HCT116 (cell line): Measurements from ENCODE around the gene ENPP4. TPM values are rescaled to one million over a fixed set of nuclear protein-coding genes. Genes with fewer than 3 reads are reported as not detected.

Experiments
- ATAC-seq: fragments of 200-7000 bp; cut with Tn5 transposase; 2 replicates; pipeline ENCODE4 v1.9.1; 2020; ENCODE audit warnings: mild to moderate bottlenecking, moderate library complexity
- BruUV-seq: library from RNA; stranded (reverse); fragments of 400-500 nt; replicated peaks from 2 replicates; lab custom pipeline; 2021; lab: Mats Ljungman, UMichigan
- CTCF ChIA-PET: fragments of 300-600 bp; sonication (Branson Sonifier 250); formaldehyde crosslinking; loops from one replicate; lab custom pipeline; 2021; ENCODE audit warnings: antibody characterized with exemption; lab: Charles Lee
- POLR2A ChIA-PET: fragments of 300-600, 350-600 bp; sonication (Branson Sonifier 250); formaldehyde crosslinking; loops from one replicate; lab custom pipeline; 2021; ENCODE audit warnings: antibody characterized with exemption; lab: Charles Lee
- RAD21 ChIA-PET, 2 experiments: fragments of 300-600 bp; sonication (Branson Sonifier 250); formaldehyde crosslinking; loops; one replicate each; lab custom pipeline; 2023; ENCODE audit warnings: low total read pairs in 2 of 2; ENCODE audit not compliant: uncharacterized antibody in 2 of 2, unreplicated experiment in 2 of 2, low non-redundant PET in 1 of 2; lab: Charles Lee
- DNase-seq: peaks from one replicate; pipeline ENCODE4 v3.0.0-alpha.2; 2010; ENCODE audit warnings: low read depth, low spot score
- H2AFZ ChIP-seq: fragments of 200-600 bp; shearing (Covaris generic), sonication (generic); 2 replicates; pipeline ENCODE4 v1.6.1; 2017; ENCODE audit warnings: low read depth, mixed run types, mixed read lengths, antibody characterized with exemption, low read length; ENCODE audit not compliant: poor library complexity, severe bottlenecking
- H3K27ac ChIP-seq: 2 replicates; pipeline ENCODE4 v1.5.1; 2012; ENCODE audit warnings: low read depth, low read length
- H3K27me3 ChIP-seq: fragments of 200-600 bp; sonication (generic); 2 replicates; pipeline ENCODE4 v1.6.1; 2016; ENCODE audit warnings: mixed run types, low read length, mixed read lengths; ENCODE audit not compliant: insufficient read depth
- H3K36me3 ChIP-seq, 2 experiments: fragments of 200-500 bp in 1 of 2; fragments of 200-600 bp in 1 of 2; sonication (Bioruptor generic) in 1 of 2; sonication (generic) in 1 of 2; 2 replicates each; pipeline versions ENCODE4 v1.5.1 to v1.6.1; 2014 to 2016; ENCODE audit warnings: low read length in 2 of 2, inconsistent platforms in 1 of 2, mixed read lengths in 1 of 2, mixed run types in 1 of 2; ENCODE audit not compliant: insufficient read depth in 2 of 2, control insufficient read depth in 1 of 2
- H3K4me1 ChIP-seq, 2 experiments: fragments of 200-600 bp in 1 of 2; sonication (generic) in 1 of 2; 2 replicates each; pipeline versions ENCODE4 v1.5.1 to v1.6.1; 2012 to 2017; ENCODE audit warnings: low read length in 2 of 2, inconsistent platforms in 1 of 2, mild to moderate bottlenecking in 1 of 2, mixed read lengths in 1 of 2, mixed run types in 1 of 2, moderate library complexity in 1 of 2; ENCODE audit not compliant: insufficient read depth in 2 of 2, control insufficient read depth in 1 of 2
- H3K4me2 ChIP-seq: fragments of 200-600 bp; sonication (generic); 2 replicates; pipeline ENCODE4 v1.6.1; 2017; ENCODE audit warnings: mixed run types, low read length, mixed read lengths
- H3K4me3 ChIP-seq, 2 experiments: fragments of 200-600 bp in 1 of 2; sonication (generic) in 1 of 2; replicated peaks in 1 of 2; 2 replicates each; pipeline ENCODE4 v1.5.1; 2011 to 2016; ENCODE audit warnings: low read length in 2 of 2, control low read depth in 1 of 2, low read depth in 1 of 2, mild to moderate bottlenecking in 1 of 2, mixed read lengths in 1 of 2, mixed run types in 1 of 2
- H3K79me2 ChIP-seq: fragments of 200-600 bp; sonication (generic); 2 replicates; pipeline ENCODE4 v1.6.1; 2017; ENCODE audit warnings: mild to moderate bottlenecking, mixed run types, low read length, moderate library complexity, mixed read lengths; ENCODE audit not compliant: insufficient read depth
- H3K9ac ChIP-seq: fragments of 200-600 bp; sonication (generic); 2 replicates; pipeline ENCODE4 v1.6.1; 2016; ENCODE audit warnings: low read length, mixed read lengths
- H3K9me2 ChIP-seq: fragments of 200-600 bp; sonication (generic), shearing (Covaris generic); 2 replicates; pipeline ENCODE4 v1.6.1; 2017; ENCODE audit warnings: mixed run types, mild to moderate bottlenecking, moderate library complexity; ENCODE audit not compliant: insufficient read depth
- H3K9me3 ChIP-seq, 2 experiments: fragments of 200-500 bp in 1 of 2; fragments of 200-600 bp in 1 of 2; sonication (Bioruptor generic) in 1 of 2; sonication (generic) in 1 of 2; 2 replicates each; pipeline ENCODE4 v1.6.1; 2014 to 2017; ENCODE audit warnings: low read length in 2 of 2, mixed read lengths in 2 of 2, inconsistent platforms in 1 of 2, low read depth in 1 of 2, mild to moderate bottlenecking in 1 of 2, mixed run types in 1 of 2, moderate library complexity in 1 of 2; ENCODE audit not compliant: control insufficient read depth in 1 of 2, insufficient read depth in 1 of 2
- H4K20me1 ChIP-seq: fragments of 200-600 bp; sonication (generic), shearing (Covaris generic); 2 replicates; pipeline ENCODE4 v1.6.1; 2017; ENCODE audit warnings: mixed run types, mild to moderate bottlenecking, moderate library complexity; ENCODE audit not compliant: insufficient read depth
- CEBPB ChIP-seq: IDR thresholded peaks from 2 replicates; pipeline ENCODE4 v1.6.1; 2012; ENCODE audit warnings: low read depth
- EGR1 ChIP-seq: IDR thresholded peaks from 2 replicates; pipeline ENCODE4 v1.6.1; 2012; ENCODE audit warnings: low read depth
- EZH2phosphoT487 ChIP-seq: fragments of 200-600 bp; IDR thresholded peaks from 2 replicates; pipeline ENCODE4 v1.6.1; 2018; ENCODE audit warnings: antibody characterized with exemption, borderline replicate concordance
- FOSL1 ChIP-seq: IDR thresholded peaks from 2 replicates; pipeline ENCODE4 v1.6.1; 2012; ENCODE audit warnings: low read depth
- JUND ChIP-seq: IDR thresholded peaks from 2 replicates; pipeline ENCODE4 v1.6.1; 2012
- POLR2A ChIP-seq: IDR thresholded peaks from 2 replicates; pipeline ENCODE4 v1.7.0; 2011; ENCODE audit warnings: borderline replicate concordance; ENCODE audit not compliant: insufficient read depth, insufficient read length; ENCODE audit errors: extremely low read depth
- RAD21 ChIP-seq: IDR thresholded peaks from 2 replicates; pipeline ENCODE4 v1.6.1; 2012; ENCODE audit warnings: low read depth, mild to moderate bottlenecking
- SIN3A ChIP-seq: IDR thresholded peaks from 2 replicates; pipeline ENCODE4 v1.6.1; 2012; ENCODE audit warnings: low read depth
- SP1 ChIP-seq: IDR thresholded peaks from 2 replicates; pipeline ENCODE4 v1.6.1; 2012; ENCODE audit warnings: low read depth
- SRF ChIP-seq: IDR thresholded peaks from 2 replicates; pipeline ENCODE4 v1.6.1; 2012; ENCODE audit warnings: low read depth
- ZFX ChIP-seq: fragments of 450-650 bp; IDR thresholded peaks from 2 replicates; pipeline ENCODE4 v1.6.1; 2017
- ZNF274 ChIP-seq: fragments of 200-500 bp; sonication (Bioruptor generic); IDR thresholded peaks from 2 replicates; pipeline ENCODE4 v1.6.1; 2014; ENCODE audit warnings: mild to moderate bottlenecking, low read depth, low read length, inconsistent platforms
- intact Hi-C: fragments of 100-400 bp; cut with micrococcal nuclease; formaldehyde crosslinking; loops from 2 replicates; pipeline ENCODE4 v1.10.0; 2022
- total RNA-seq: library from RNA; stranded (reverse); gene quantifications from one replicate; pipeline ENCODE4 v1.2.1, GENCODE V29; 2021; ENCODE audit not compliant: unreplicated experiment
- TF ChIP-seq, protein P1 (sequence below): IDR thresholded peaks from 2 replicates; pipeline ENCODE4 v1.6.1; 2012
- TF ChIP-seq, protein P2 (sequence below): IDR thresholded peaks from 2 replicates; pipeline ENCODE4 v1.6.1; 2012; ENCODE audit warnings: low read depth
- TF ChIP-seq, protein P3 (sequence below): IDR thresholded peaks from 2 replicates; pipeline ENCODE4 v1.6.1; 2011; ENCODE audit warnings: mild to moderate bottlenecking, low read length, moderate library complexity; ENCODE audit not compliant: insufficient replicate concordance; ENCODE audit errors: extremely low read depth

The ENPP4 gene
- total RNA-seq, 1 experiment from 2014 or later, result 9.6 TPM

DNA sequence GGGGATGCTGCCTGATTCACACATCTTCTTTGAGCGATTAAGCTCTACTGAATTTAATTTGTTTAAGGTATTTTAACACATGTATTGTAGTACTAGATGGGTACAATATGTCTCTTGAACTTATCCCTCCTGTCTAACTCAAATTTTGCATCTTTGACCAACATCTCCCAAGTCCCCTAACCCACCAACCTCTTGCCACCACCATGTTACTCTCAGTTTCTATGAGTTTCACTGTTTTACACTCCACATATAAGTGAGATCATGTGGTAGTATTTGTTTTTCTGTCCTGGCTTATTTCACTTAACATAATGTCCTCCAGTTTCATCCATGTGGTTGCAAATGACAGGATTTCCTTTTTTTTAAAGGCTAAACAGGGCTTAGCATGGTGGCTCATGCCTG is 38.7 kb upstream of the ENPP4 start:
- DNase-seq (no peak), ATAC-seq (no peak)
- Histone ChIP-seq H3K9ac (no peak overlapping the region), H3K4me1 (no peaks in the 10 kb centered on the region), H4K20me1 (no peaks in the 10 kb centered on the region), H3K79me2 (no peaks in the 10 kb centered on the region), H3K9me2 (no peaks in the 10 kb centered on the region), H3K4me2 (no peak overlapping the region), H3K36me3 (no peaks in the 10 kb centered on the region), H3K27ac (no peak overlapping the region), H2AFZ (no peak overlapping the region), H3K27me3 (peaks cover 4% of the 10 kb centered on the region), H3K4me3 (no peak overlapping the region), H3K9me3 (no peaks in the 10 kb centered on the region)
- ChIA-PET CTCF (interaction anchor here (0.8 to 2.4 kb wide), 21 partner anchors 10 to 763 kb away, joined by 3 to 43 read pairs (median 5); partner anchors contain the start of genes ENPP4 and ENPP5), RAD21 (interaction anchor here (1.8 kb wide), 2 partner anchors 129 to 319 kb away, joined by 7 to 13 read pairs; no protein-coding TSS in a partner anchor), POLR2A (interaction anchor here (1.4 kb wide), 1 partner anchor 13 kb away, joined by 3 read pairs; no protein-coding TSS in a partner anchor)
- BruUV-seq, result no TSS peak
- intact Hi-C loops, result loop anchor here (2.0 to 10.0 kb wide), 3 partner anchors 130 to 904 kb away; no protein-coding TSS in a partner anchor
- TF ChIP-seq FOSL1, result no peak
- TF ChIP-seq JUND, result no peak
- TF ChIP-seq SRF, result no peak
- no peak for TF ChIP-seq SP1
- no peak for TF ChIP-seq ZNF274
- TF ChIP-seq, protein P1, sequence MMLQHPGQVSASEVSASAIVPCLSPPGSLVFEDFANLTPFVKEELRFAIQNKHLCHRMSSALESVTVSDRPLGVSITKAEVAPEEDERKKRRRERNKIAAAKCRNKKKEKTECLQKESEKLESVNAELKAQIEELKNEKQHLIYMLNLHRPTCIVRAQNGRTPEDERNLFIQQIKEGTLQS, result no peak

DNA sequence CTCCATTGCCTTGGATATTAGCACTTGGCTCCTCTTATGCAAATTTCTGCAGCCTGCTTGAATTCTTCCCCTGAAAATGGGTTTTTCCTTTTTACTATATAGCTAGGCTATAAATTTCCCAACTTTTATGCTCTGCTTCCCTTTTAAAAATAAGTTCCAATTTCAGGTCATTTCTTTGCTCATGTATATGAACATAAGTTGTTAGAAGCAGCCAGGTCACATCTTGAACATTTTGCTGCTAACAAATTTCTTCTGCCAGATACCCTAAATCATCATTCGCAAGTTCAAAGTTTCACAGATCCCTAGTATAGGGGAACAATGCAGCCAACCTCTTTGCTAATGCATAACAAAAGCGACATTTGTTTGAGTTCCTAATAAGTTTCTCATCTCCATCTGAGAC is 34.5 kb upstream of the ENPP4 start:
- intact Hi-C loops, result loop anchor here (10.0 kb wide), 1 partner anchor 900 kb away; no protein-coding TSS in a partner anchor
- ATAC-seq (no peak), DNase-seq (no peak)
- no peak overlapping the region for H2AFZ ChIP-seq
- H3K27ac ChIP-seq, result no peak overlapping the region
- ChIA-PET CTCF (no interaction called here), RAD21 (no interaction called here), POLR2A (no interaction called here)
- H4K20me1 ChIP-seq, result no peaks in the 10 kb centered on the region
- no peaks in the 10 kb centered on the region for H3K9me3 ChIP-seq
- H3K27me3 ChIP-seq, result no peaks in the 10 kb centered on the region
- peaks cover 11 to 15% of the 10 kb centered on the region in 2 experiments; a peak in 3 of 4 replicates for H3K4me1 ChIP-seq
- H3K9ac ChIP-seq, result no peak overlapping the region
- BruUV-seq, result no TSS peak
- no peaks in the 10 kb centered on the region for H3K79me2 ChIP-seq
- no peak overlapping the region for H3K4me3 ChIP-seq
- H3K4me2 ChIP-seq, result no peak overlapping the region
- no peaks in the 10 kb centered on the region for H3K9me2 ChIP-seq
- no peaks in the 10 kb centered on the region for H3K36me3 ChIP-seq
- TF ChIP-seq ZFX, result no peak
- TF ChIP-seq FOSL1, result no peak
- no peak for TF ChIP-seq POLR2A
- TF ChIP-seq ZNF274, result no peak
- TF ChIP-seq SIN3A, result no peak
- no peak for TF ChIP-seq JUND
- TF ChIP-seq, protein P2, sequence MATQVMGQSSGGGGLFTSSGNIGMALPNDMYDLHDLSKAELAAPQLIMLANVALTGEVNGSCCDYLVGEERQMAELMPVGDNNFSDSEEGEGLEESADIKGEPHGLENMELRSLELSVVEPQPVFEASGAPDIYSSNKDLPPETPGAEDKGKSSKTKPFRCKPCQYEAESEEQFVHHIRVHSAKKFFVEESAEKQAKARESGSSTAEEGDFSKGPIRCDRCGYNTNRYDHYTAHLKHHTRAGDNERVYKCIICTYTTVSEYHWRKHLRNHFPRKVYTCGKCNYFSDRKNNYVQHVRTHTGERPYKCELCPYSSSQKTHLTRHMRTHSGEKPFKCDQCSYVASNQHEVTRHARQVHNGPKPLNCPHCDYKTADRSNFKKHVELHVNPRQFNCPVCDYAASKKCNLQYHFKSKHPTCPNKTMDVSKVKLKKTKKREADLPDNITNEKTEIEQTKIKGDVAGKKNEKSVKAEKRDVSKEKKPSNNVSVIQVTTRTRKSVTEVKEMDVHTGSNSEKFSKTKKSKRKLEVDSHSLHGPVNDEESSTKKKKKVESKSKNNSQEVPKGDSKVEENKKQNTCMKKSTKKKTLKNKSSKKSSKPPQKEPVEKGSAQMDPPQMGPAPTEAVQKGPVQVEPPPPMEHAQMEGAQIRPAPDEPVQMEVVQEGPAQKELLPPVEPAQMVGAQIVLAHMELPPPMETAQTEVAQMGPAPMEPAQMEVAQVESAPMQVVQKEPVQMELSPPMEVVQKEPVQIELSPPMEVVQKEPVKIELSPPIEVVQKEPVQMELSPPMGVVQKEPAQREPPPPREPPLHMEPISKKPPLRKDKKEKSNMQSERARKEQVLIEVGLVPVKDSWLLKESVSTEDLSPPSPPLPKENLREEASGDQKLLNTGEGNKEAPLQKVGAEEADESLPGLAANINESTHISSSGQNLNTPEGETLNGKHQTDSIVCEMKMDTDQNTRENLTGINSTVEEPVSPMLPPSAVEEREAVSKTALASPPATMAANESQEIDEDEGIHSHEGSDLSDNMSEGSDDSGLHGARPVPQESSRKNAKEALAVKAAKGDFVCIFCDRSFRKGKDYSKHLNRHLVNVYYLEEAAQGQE, result no peak
- no peak for TF ChIP-seq EGR1
- no peak for TF ChIP-seq SRF
- TF ChIP-seq, protein P3, sequence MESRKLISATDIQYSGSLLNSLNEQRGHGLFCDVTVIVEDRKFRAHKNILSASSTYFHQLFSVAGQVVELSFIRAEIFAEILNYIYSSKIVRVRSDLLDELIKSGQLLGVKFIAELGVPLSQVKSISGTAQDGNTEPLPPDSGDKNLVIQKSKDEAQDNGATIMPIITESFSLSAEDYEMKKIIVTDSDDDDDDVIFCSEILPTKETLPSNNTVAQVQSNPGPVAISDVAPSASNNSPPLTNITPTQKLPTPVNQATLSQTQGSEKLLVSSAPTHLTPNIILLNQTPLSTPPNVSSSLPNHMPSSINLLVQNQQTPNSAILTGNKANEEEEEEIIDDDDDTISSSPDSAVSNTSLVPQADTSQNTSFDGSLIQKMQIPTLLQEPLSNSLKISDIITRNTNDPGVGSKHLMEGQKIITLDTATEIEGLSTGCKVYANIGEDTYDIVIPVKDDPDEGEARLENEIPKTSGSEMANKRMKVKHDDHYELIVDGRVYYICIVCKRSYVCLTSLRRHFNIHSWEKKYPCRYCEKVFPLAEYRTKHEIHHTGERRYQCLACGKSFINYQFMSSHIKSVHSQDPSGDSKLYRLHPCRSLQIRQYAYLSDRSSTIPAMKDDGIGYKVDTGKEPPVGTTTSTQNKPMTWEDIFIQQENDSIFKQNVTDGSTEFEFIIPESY, result no peak
- TF ChIP-seq RAD21, result no peak
- TF ChIP-seq SP1, result no peak
- no peak for TF ChIP-seq CEBPB
- TF ChIP-seq EZH2phosphoT487, result no peak
- TF ChIP-seq, protein P1, result no peak
